ENCODE results near the gene GUCY2C.

- TF ChIP-seq CTCF (conservative IDR thresholded peaks at IDR 0.05) (no peak), ZFX (IDR thresholded peaks at IDR 0.05) (no peak)
Measured at GRCh38 chr12:14693116-14693515, 3.3 kb downstream of the GUCY2C start.

Data from C4-2B (cell line).